Endothelial cell of umbilical vein (primary cell): ENCODE results near the gene RPA1. TPM values are rescaled to one million over a fixed set of nuclear protein-coding genes. Genes with fewer than 3 reads are reported as not detected.

Experiments used
- BruUV-seq: library from RNA; stranded (reverse); fragments of 400-500 nt; replicated peaks from 2 replicates; lab custom pipeline; 2021; lab: Mats Ljungman, UMichigan
- CTCF ChIA-PET: fragments of 300-600, 350-600 bp; sonication (Branson Sonifier 250); formaldehyde crosslinking; loops from one replicate; lab custom pipeline; 2021; ENCODE audit warnings: antibody characterized with exemption, inconsistent platforms; lab: Charles Lee
- POLR2A ChIA-PET: fragments of 300-600, 350-600 bp; sonication (Branson Sonifier 250); formaldehyde crosslinking; loops from one replicate; lab custom pipeline; 2021; ENCODE audit warnings: antibody characterized with exemption, inconsistent platforms; lab: Charles Lee
- DNase-seq: peaks from one replicate; pipeline ENCODE4 v3.0.0-alpha.2; 2011; ENCODE audit warnings: low read depth, low spot score
- FAIRE-seq: peaks from 2 replicates; lab custom pipeline; 2011; peaks lifted over from hg19 to GRCh38; lab: Jason Lieb, UNC
- H2AFZ ChIP-seq: 2 replicates; pipeline ENCODE4 v1.6.0; 2012; ENCODE audit warnings: low read depth, low read length, control low read depth, inconsistent platforms
- H3K27ac ChIP-seq: 2 replicates; pipeline ENCODE4 v1.5.1; 2011; ENCODE audit warnings: low read depth, mild to moderate bottlenecking, control low read depth, low read length, moderate library complexity; ENCODE audit not compliant: insufficient read depth
- H3K27me3 ChIP-seq, 2 experiments: 2 replicates each; pipeline versions ENCODE4 v1.6.0 to v1.6.1; 2011; ENCODE audit warnings: low read length in 2 of 2, mixed read lengths in 1 of 2; ENCODE audit not compliant: control insufficient read depth in 2 of 2, insufficient read depth in 2 of 2
- H3K36me3 ChIP-seq, 2 experiments: 2 replicates in 1 of 2; 3 replicates in 1 of 2; pipeline ENCODE4 v1.5.1; 2011; ENCODE audit warnings: low read length in 2 of 2, mild to moderate bottlenecking in 1 of 2, moderate library complexity in 1 of 2; ENCODE audit not compliant: control insufficient read depth in 2 of 2, insufficient read depth in 2 of 2; ENCODE audit errors: extremely low read depth in 1 of 2
- H3K4me1 ChIP-seq: 3 replicates; pipeline ENCODE4 v1.5.1; 2011; ENCODE audit warnings: mild to moderate bottlenecking, low read length; ENCODE audit not compliant: control insufficient read depth, insufficient read depth; ENCODE audit errors: extremely low read depth
- H3K4me2 ChIP-seq: 2 replicates; pipeline ENCODE4 v1.6.1; 2011; ENCODE audit warnings: low read length, control low read depth, mixed read lengths; ENCODE audit not compliant: insufficient read depth
- H3K4me3 ChIP-seq, 3 experiments: fragments of 200-600 bp in 1 of 3; sonication (generic), shearing (Covaris generic) in 1 of 3; replicated peaks in 1 of 3; 2 replicates each; pipeline ENCODE4 v1.5.1; 2011 to 2016; ENCODE audit warnings: control low read depth in 3 of 3, low read length in 3 of 3, mild to moderate bottlenecking in 2 of 3, inconsistent platforms in 1 of 3, low read depth in 1 of 3, moderate library complexity in 1 of 3; ENCODE audit not compliant: insufficient read depth in 1 of 3
- H3K79me2 ChIP-seq: 2 replicates; pipeline ENCODE4 v1.6.0; 2012; ENCODE audit warnings: low read length, inconsistent platforms; ENCODE audit not compliant: control insufficient read depth, insufficient read depth
- H3K9ac ChIP-seq: replicated peaks from 2 replicates; pipeline ENCODE3; 2011; ENCODE audit warnings: low read length, control low read depth; ENCODE audit not compliant: insufficient read depth; ENCODE audit errors: extremely low read depth
- H3K9me1 ChIP-seq: replicated peaks from 3 replicates; pipeline ENCODE4 v1.6.0; 2011; ENCODE audit warnings: mild to moderate bottlenecking, low read length; ENCODE audit not compliant: control insufficient read depth, insufficient read depth; ENCODE audit errors: extremely low read depth
- H3K9me3 ChIP-seq: replicated peaks from 2 replicates; pipeline ENCODE4 v1.5.1; 2012; ENCODE audit warnings: low read length, inconsistent platforms; ENCODE audit not compliant: control insufficient read depth, insufficient read depth
- H4K20me1 ChIP-seq: replicated peaks from 2 replicates; pipeline ENCODE3; 2011; ENCODE audit warnings: mild to moderate bottlenecking, low read length; ENCODE audit not compliant: control insufficient read depth, insufficient read depth; ENCODE audit errors: extremely low read depth
- EZH2 ChIP-seq: IDR thresholded peaks from 2 replicates; pipeline ENCODE4 v1.6.1; 2012; ENCODE audit warnings: borderline replicate concordance, low read depth, mild to moderate bottlenecking, moderate library complexity, low read length, inconsistent platforms; ENCODE audit not compliant: severe bottlenecking
- FOS ChIP-seq: IDR thresholded peaks from 2 replicates; pipeline ENCODE4 v1.6.1; 2011; ENCODE audit warnings: mild to moderate bottlenecking, low read length, moderate library complexity, borderline replicate concordance; ENCODE audit not compliant: insufficient read depth
- GATA2 ChIP-seq: IDR thresholded peaks from 2 replicates; pipeline ENCODE4 v1.7.0; 2011; ENCODE audit warnings: low read depth, mild to moderate bottlenecking, moderate library complexity, mixed read lengths, low read length; ENCODE audit not compliant: insufficient read length, insufficient read depth
- JUN ChIP-seq: IDR thresholded peaks from 2 replicates; pipeline ENCODE4 v1.6.1; 2011; ENCODE audit warnings: borderline replicate concordance, low read depth; ENCODE audit not compliant: insufficient read length, insufficient read depth
- POLR2AphosphoS5 ChIP-seq: IDR thresholded peaks from 2 replicates; pipeline ENCODE4 v1.6.1; 2012; ENCODE audit warnings: low read depth, mild to moderate bottlenecking, control low read depth, low read length, moderate library complexity; ENCODE audit not compliant: insufficient read depth
- dilution Hi-C: fragments of 300-500 bp; cut with MboI; formaldehyde crosslinking; loops from one replicate; pipeline ENCODE4 v1.15.0; 2019; ENCODE audit warnings: low sequenced_read_pairs; ENCODE audit not compliant: extremely low pct_ligation_motif_present
- intact Hi-C: fragments of 100-400 bp; cut with micrococcal nuclease; formaldehyde crosslinking; loops from one replicate; pipeline ENCODE4 v1.10.0; 2022
- polyA plus RNA-seq, 4 experiments: library from polyadenylated mRNA; depleted of rRNA in 3 of 4; stranded (reverse) in 3 of 4; unstranded in 1 of 4; fragments of >200 nt; gene quantifications; 2 replicates each; pipeline versions ENCODE4 v1.2.1 to v1.2.3, GENCODE V29; 2011 to 2012; ENCODE audit warnings: missing spikeins in 1 of 4
- total RNA-seq: library from RNA; stranded (reverse); gene quantifications from 2 replicates; pipeline ENCODE4 v1.2.3, GENCODE V29; 2021
- TF ChIP-seq, protein P1 (sequence below): IDR thresholded peaks from 2 replicates; pipeline ENCODE4 v1.6.1; 2011; ENCODE audit not compliant: insufficient read depth, insufficient read length

The RPA1 gene
- total and polyA plus RNA-seq, 2 donors (not counting 3 experiments of a cell fraction or from before 2014, with no cell fraction given) = 50.5 to 123 TPM

DNA sequence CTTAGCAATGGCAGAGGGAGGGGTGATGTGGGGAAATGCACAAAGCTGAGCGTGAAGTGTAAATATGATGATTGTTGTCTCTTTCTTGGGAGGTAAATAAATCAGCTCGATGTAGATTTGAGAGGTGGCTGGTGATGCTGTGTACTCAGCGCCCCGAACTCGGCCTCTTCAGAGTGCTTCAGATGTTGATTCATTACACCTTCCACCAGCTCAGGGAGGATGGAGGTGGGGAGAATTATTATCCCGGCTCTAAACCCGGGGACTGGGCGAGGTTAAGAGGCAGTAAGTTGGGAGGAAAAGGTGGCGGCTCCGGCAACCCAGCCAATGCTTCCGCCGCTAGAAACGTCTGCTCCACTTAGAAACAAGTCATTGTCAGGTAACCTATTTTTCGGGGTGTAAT lies 86.5 kb downstream of the RPA1 start:
- Histone ChIP-seq H4K20me1 (no peaks in the 10 kb centered on the region), H3K9ac (no peak overlapping the region), H3K4me3 (no peak overlapping the region), H3K27me3 (peaks cover 0 to 3% of the 10 kb centered on the region in 2 experiments), H3K9me3 (no peaks in the 10 kb centered on the region), H3K27ac (no peak overlapping the region), H3K4me2 (no peak overlapping the region), H3K36me3 (no peaks in the 10 kb centered on the region), H3K79me2 (no peaks in the 10 kb centered on the region), H3K9me1 (no peaks in the 10 kb centered on the region), H2AFZ (no peak overlapping the region), H3K4me1 (no peaks in the 10 kb centered on the region)
- CTCF ChIA-PET = interaction anchor here (1.2 kb wide), 1 partner anchor 109 kb away, joined by 5 read pairs; the partner anchor contains the start of gene RTN4RL1
- FAIRE-seq = no peak
- no TSS peak for BruUV-seq
- dilution Hi-C loops (no loop called here), intact Hi-C loops (no loop called here)
- POLR2A ChIA-PET = no interaction called here
- TF ChIP-seq EZH2 = no peak
- TF ChIP-seq, protein P1, sequence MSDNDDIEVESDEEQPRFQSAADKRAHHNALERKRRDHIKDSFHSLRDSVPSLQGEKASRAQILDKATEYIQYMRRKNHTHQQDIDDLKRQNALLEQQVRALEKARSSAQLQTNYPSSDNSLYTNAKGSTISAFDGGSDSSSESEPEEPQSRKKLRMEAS = no peak
- TF ChIP-seq POLR2AphosphoS5 = no peak
- TF ChIP-seq JUN = no peak
- TF ChIP-seq GATA2 = no peak
- no peak for TF ChIP-seq FOS
- DNase-seq = no peak
